H1 (cell line): Measurements from ENCODE around the gene WIPF1. TPM values are rescaled to one million over a fixed set of nuclear protein-coding genes. Genes with fewer than 3 reads are reported as not detected.

ENCODE experiments used
- ATF3 ChIP-seq: IDR thresholded peaks from 2 replicates; pipeline ENCODE4 v1.6.1; 2011; ENCODE audit warnings: low read depth, mild to moderate bottlenecking, low read length; ENCODE audit not compliant: insufficient read depth
- CHD2 ChIP-seq: IDR thresholded peaks from 2 replicates; pipeline ENCODE4 v1.6.1; 2012; ENCODE audit warnings: low read length, improper control_type of control experiment
- RNF2 ChIP-seq: fragments of 200-900, 300-1000 bp; sonication (generic); IDR thresholded peaks from 2 replicates; pipeline ENCODE4 v1.7.1; 2016; ENCODE audit warnings: borderline replicate concordance, low read depth, mild to moderate bottlenecking, antibody characterized with exemption, low read length; ENCODE audit not compliant: poor library complexity, severe bottlenecking; ENCODE audit errors: missing control alignments
- polyA plus RNA-seq, 7 experiments: library from polyadenylated mRNA; depleted of rRNA in 3 of 7; stranded (reverse) in 5 of 7; unstranded in 2 of 7; fragments of >200 nt in 5 of 7; fragments of 200-250 nt in 2 of 7; gene quantifications; 1 replicate in 5 of 7; 2 replicates in 1 of 7; 4 replicates in 1 of 7; pipeline versions ENCODE4 v1.2.1 to v1.2.3, GENCODE V29; 2011 to 2013; ENCODE audit warnings: missing spikeins in 2 of 7, mixed read lengths in 2 of 7
- total RNA-seq: library from RNA; stranded (reverse); fragmentation: NEBNext Ultra II Directional; extraction: Animal tissue kit (Norgen Biotek cat#: 25700); gene quantifications from 2 replicates; pipeline ENCODE4 v1.2.1, GENCODE V29; 2021
- TF ChIP-seq, protein P1 (sequence below): IDR thresholded peaks from 2 replicates; pipeline ENCODE4 v1.6.1; 2012; ENCODE audit warnings: low read length, inconsistent platforms

The WIPF1 gene
- total and polyA plus RNA-seq, 2 of the 8 experiments (the other 6 are each of a cell fraction or from before 2014, with no cell fraction given) = 4.7 to 5.2 TPM

GRCh38 chr2:174613531-174613930 is 15.9 kb upstream of the WIPF1 start (continued):
- TF ChIP-seq, protein P1, sequence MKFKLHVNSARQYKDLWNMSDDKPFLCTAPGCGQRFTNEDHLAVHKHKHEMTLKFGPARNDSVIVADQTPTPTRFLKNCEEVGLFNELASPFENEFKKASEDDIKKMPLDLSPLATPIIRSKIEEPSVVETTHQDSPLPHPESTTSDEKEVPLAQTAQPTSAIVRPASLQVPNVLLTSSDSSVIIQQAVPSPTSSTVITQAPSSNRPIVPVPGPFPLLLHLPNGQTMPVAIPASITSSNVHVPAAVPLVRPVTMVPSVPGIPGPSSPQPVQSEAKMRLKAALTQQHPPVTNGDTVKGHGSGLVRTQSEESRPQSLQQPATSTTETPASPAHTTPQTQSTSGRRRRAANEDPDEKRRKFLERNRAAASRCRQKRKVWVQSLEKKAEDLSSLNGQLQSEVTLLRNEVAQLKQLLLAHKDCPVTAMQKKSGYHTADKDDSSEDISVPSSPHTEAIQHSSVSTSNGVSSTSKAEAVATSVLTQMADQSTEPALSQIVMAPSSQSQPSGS = no peak
- TF ChIP-seq CHD2 (no peak), RNF2 (no peak), ATF3 (no peak)
